ENCODE results near the gene CCM2.

Gene CCM2

GRCh38 chr7:44969049-44969700 lies 30.8 kb upstream of the CCM2 start:
- no peak for DNase-seq (ENCODE audit: low read depth in 2 of 2)

GRCh38 chr7:44969701-44970522 lies 30.1 kb upstream of the CCM2 start:
- DNase-seq (ENCODE audit: low read depth in 2 of 2) = no peak

GRCh38 chr7:44970523-44971051 lies 29.4 kb upstream of the CCM2 start:
- DNase-seq (ENCODE audit: low read depth in 2 of 2) = no peak

DNA sequence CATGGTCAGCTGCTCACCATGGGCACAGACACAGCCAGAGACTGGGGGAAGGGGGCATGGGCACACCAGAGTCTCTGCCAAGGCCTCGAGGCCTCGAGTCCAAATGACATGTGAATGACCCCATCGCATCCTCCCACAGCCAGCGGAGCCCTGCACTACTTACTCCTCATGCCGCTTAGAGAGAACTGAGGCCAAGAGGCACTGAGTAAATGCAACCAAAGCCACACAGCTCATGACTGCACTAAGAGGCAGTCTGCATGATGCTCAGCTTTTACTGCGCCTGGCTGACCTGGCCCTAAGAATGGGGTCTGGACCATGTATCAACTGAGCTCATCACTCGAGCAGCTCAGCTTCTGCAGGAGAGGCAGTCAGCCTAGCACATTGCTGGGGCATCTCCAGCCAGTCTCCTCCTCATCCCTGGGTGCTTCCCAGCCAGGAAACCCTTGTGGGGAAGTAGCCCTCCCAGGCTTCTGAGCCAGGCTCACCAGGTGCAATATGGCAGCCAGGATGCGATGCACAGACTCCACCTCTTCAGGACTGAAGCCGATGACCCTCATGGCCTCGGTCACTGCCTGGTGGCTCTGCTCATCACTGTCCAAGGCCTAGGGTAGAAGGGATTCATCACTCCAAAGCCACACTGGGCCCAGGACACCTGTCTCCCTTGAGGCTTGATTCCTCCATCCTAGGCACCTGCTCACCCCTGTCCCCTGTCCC lies 28.7 kb upstream of the CCM2 start:
- DNase-seq (ENCODE audit: low read depth in 2 of 2) = no peak

- no peak for DNase-seq (ENCODE audit: low read depth in 2 of 2)
Measured at GRCh38 chr7:44971902-44972441, 28.0 kb upstream of the CCM2 start.

- DNase-seq (ENCODE audit: low read depth in 2 of 2) = no peak
Measured at GRCh38 chr7:44972562-44972961, 27.4 kb upstream of the CCM2 start.

DNA sequence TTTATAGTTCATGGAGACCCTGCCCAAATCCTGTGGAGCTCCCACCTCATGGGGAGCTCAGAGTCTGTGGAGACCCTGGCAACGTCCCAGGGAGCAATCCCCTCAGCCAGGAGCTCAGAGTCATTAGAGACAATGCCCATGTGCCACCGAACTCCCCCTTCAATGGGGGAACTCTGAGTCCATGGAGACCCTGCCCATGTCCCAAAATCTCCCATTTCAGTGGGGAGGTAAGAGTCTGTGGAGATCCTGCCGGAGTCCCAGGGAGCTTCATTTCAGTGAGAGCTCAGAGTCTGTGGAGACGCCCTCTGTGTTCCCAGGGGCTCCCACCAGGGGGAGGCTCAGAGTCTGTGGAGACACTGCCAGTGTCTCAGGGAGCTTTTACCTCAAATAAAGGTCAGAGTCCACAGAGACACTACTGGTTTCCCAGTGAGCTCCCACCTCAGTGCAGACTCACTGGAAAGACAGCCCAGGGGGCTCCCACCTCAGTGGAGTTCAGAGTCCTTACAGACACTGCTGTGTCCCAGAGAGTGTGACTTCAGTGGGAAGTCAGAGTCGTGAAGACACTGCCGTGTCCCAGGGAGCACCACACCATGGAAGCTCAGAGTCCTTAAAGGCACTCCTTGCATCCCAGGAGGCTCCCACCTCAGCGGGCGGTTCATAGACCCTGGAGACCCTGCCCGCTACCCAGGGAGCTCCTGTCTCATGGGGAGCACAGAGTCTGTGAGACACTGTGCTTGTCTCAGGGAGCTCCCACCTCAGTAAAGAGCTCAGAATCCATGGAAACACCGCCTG lies 26.2 kb upstream of the CCM2 start:
- peak in 1 of 2 donors; percentile 41 for DNase-seq (ENCODE audit: low read depth in 2 of 2)

DNA sequence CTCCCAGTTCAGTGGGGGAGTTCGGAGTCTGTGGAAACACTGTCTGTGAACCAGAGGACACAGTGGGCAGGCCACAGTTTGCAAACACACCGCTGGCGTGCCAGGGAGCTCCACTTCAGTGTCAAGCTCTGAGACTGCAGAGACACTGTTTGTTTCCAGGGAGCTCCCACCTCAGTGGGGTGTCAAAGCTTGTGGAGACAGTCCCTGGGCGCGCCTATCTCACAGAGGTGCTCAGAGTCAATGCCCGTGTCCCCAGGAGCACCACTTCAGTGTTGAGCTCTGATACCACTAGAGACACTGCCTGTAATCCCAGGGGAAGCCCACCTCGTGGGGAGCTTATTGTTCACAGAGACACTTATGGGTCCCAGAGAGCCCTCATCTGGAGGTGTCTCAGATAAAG lies 25.5 kb upstream of the CCM2 start:
- no peak for DNase-seq (ENCODE audit: low read depth in 2 of 2)

DNA sequence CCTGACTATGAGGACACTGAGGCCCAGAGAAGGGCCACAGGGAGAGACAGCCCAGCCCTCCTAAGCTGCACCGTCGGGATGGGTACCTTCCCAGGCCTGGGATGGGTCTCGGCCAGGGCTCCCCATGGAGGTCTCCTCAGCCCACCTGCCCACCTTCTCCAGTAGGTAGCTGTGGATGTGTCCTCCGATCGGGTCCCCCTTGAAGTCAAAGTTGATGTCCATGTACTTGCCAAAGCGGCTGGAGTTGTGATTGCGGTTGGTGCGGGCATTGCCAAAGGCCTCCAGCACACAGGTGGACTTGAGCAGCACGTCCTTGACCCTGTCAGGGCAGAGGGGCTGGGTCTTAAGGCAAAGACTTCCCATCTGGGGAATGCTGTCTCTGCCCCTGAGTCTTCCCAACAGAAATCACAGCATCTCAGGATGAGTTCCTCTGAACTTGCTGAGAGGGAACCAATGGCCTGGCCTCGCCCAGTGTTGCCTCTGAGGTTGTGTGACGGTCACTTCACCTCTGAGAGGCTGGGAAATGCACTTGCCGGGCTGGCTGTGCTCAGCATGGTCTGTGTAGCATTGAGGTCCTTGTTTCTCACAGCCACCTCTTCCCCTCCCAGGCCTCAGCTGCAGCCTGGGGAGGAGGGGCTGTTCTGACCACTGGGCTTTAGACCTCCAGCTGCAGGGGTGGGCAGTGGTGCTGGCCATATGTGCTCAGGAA lies 24.5 kb upstream of the CCM2 start:
- no peak for DNase-seq (ENCODE audit: low read depth in 2 of 2)

DNA sequence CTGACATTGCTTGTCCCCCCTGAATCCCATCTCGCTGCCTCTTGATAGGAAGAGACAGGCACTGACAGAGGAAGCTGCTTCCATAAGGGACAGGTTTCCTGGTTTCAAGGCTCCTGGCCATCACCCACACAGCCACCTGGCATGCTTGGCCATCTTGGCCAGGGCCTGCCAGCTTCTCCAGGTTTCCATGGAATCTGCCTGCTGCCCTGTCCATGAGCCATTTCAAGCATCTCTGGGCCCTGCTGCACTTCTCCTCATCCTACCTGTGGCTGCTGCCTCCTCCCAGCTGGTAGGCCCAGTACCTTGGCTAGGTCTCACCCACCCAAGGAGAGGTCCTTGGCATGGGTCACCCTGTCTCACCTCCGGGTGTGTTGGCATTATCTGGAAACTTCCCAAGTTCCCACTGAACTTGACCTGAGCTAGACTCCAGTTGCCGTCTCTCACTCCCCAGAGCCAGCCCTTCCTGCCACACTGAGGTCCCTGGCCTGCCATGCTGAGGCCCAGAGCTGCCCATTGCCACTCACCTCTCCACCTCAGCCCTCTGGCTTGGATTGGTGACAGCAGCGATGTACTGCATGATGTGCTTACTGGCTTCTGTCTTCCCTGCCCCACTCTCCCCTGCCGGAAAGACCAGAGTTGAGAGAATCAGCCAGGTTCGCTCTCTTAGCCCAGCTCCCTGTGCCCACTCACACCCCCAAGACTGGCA lies 23.8 kb upstream of the CCM2 start:
- DNase-seq (ENCODE audit: low read depth in 2 of 2) = no peak

- DNase-seq (ENCODE audit: low read depth in 2 of 2) = no peak
Measured at GRCh38 chr7:44976746-44977196, 23.2 kb upstream of the CCM2 start.

- DNase-seq (ENCODE audit: low read depth in 2 of 2) = peak in 1 of 2 donors; percentile 41
Measured at GRCh38 chr7:44977304-44977958, 22.6 kb upstream of the CCM2 start.

DNA sequence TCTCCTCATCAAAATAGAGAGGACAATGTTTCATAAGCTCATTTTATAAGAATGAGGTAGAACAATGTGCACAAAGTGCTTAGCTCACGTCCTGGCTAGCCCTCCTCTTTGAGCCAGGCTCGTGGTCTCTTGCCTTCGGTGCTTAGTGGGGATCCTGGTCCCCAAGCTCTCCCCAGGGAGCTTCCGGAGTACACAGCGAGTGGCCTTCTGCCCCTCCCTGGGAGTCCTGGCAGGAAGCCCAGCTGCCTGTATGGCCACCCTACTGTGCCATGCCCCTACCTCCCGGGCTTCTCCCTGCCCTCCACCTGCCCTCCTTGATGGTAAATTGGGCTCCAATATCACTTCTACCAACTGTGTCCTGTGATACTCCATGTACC lies 22.1 kb upstream of the CCM2 start:
- no peak for DNase-seq (ENCODE audit: low read depth in 2 of 2)

DNA sequence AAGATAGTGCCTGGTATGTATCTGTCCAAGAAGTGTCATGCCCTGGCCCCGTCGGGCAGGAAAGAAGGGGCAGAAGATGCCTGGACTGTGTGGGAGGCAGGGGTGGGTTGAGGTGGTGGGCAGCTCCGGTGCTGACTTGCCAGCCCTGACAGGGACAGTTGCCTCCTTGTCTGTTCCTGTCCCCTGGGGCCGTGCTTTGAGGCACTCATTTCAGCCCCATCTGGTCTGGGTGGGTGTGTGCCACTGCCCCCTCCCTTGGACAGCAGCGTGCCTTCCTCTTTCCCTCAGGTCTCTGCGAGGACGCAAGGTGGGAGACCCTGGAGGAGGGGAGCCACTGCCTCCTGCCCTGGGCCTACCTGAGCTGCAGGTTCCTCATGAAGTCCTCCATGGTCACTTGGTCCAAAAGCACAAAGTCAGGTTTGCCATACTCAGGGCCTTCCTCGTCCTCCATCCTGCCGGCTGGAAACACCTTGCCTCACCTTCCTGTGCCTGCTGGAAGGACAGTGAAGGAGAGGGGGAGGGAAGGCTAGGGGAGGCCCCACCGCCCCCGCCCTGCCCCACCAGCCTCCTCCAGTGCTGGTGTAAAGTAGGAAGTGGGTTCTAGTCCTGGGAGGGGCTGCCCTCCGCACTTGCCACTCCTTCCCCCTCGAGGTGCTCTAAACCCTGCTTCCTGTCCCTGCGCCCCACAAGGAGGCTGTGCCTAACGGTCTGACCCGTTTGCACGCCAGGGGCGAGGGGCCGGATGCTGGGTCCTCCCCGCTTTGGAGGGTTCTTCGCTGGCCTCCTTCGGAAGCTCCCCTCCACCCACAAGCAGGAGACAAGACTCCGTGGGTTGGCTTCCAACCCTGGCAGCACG lies 21.3 kb upstream of the CCM2 start, which contains the start of gene MYO1G:
Gene MYO1G, minus strand, starts transcription at position 505 of the 856 bp plus-strand sequence. Its CDS starts 54 bp downstream, at position 451.
- DNase-seq (ENCODE audit: low read depth in 2 of 2) = peak; percentile 56 to 65

GRCh38 chr7:44979481-44980392 lies 20.3 kb upstream of the CCM2 start:
- no peak for DNase-seq (ENCODE audit: low read depth in 2 of 2)

GRCh38 chr7:44980393-44981034 lies 19.5 kb upstream of the CCM2 start:
- no peak for DNase-seq (ENCODE audit: low read depth in 2 of 2)
